HCT116 (cell line): Measurements from ENCODE around the gene LRRC47. TPM values are rescaled to one million over a fixed set of nuclear protein-coding genes. Genes with fewer than 3 reads are reported as not detected.

Source experiments
- ATAC-seq: fragments of 200-7000 bp; cut with Tn5 transposase; 2 replicates; pipeline ENCODE4 v1.9.1; 2020; ENCODE audit warnings: mild to moderate bottlenecking, moderate library complexity
- Bru-seq: library from RNA; stranded (reverse); fragments of 400-500 nt; gene quantifications from one replicate; lab custom pipeline; 2021; lab: Mats Ljungman, UMichigan
- BruChase-seq, 2 experiments: library from RNA; stranded (reverse); fragments of 400-500 nt; gene quantifications; one replicate each; lab custom pipeline; 2021; lab: Mats Ljungman, UMichigan
- BruUV-seq: library from RNA; stranded (reverse); fragments of 400-500 nt; replicated peaks from 2 replicates; lab custom pipeline; 2021; lab: Mats Ljungman, UMichigan
- CTCF ChIA-PET: fragments of 300-600 bp; sonication (Branson Sonifier 250); formaldehyde crosslinking; loops from one replicate; lab custom pipeline; 2021; ENCODE audit warnings: antibody characterized with exemption; lab: Charles Lee
- POLR2A ChIA-PET: fragments of 300-600, 350-600 bp; sonication (Branson Sonifier 250); formaldehyde crosslinking; loops from one replicate; lab custom pipeline; 2021; ENCODE audit warnings: antibody characterized with exemption; lab: Charles Lee
- RAD21 ChIA-PET, 2 experiments: fragments of 300-600 bp; sonication (Branson Sonifier 250); formaldehyde crosslinking; loops; one replicate each; lab custom pipeline; 2023; ENCODE audit warnings: low total read pairs in 2 of 2; ENCODE audit not compliant: uncharacterized antibody in 2 of 2, unreplicated experiment in 2 of 2, low non-redundant PET in 1 of 2; lab: Charles Lee
- DNase-seq: peaks from one replicate; pipeline ENCODE4 v3.0.0-alpha.2; 2010; ENCODE audit warnings: low read depth, low spot score
- H2AFZ ChIP-seq: fragments of 200-600 bp; shearing (Covaris generic), sonication (generic); 2 replicates; pipeline ENCODE4 v1.6.1; 2017; ENCODE audit warnings: low read depth, mixed run types, mixed read lengths, antibody characterized with exemption, low read length; ENCODE audit not compliant: poor library complexity, severe bottlenecking
- H3K27ac ChIP-seq: 2 replicates; pipeline ENCODE4 v1.5.1; 2012; ENCODE audit warnings: low read depth, low read length
- H3K27me3 ChIP-seq: fragments of 200-600 bp; sonication (generic); 2 replicates; pipeline ENCODE4 v1.6.1; 2016; ENCODE audit warnings: mixed run types, low read length, mixed read lengths; ENCODE audit not compliant: insufficient read depth
- H3K36me3 ChIP-seq, 2 experiments: fragments of 200-500 bp in 1 of 2; fragments of 200-600 bp in 1 of 2; sonication (Bioruptor generic) in 1 of 2; sonication (generic) in 1 of 2; 2 replicates each; pipeline versions ENCODE4 v1.5.1 to v1.6.1; 2014 to 2016; ENCODE audit warnings: low read length in 2 of 2, inconsistent platforms in 1 of 2, mixed read lengths in 1 of 2, mixed run types in 1 of 2; ENCODE audit not compliant: insufficient read depth in 2 of 2, control insufficient read depth in 1 of 2
- H3K4me1 ChIP-seq, 2 experiments: fragments of 200-600 bp in 1 of 2; sonication (generic) in 1 of 2; 2 replicates each; pipeline versions ENCODE4 v1.5.1 to v1.6.1; 2012 to 2017; ENCODE audit warnings: low read length in 2 of 2, inconsistent platforms in 1 of 2, mild to moderate bottlenecking in 1 of 2, mixed read lengths in 1 of 2, mixed run types in 1 of 2, moderate library complexity in 1 of 2; ENCODE audit not compliant: insufficient read depth in 2 of 2, control insufficient read depth in 1 of 2
- H3K4me2 ChIP-seq: fragments of 200-600 bp; sonication (generic); 2 replicates; pipeline ENCODE4 v1.6.1; 2017; ENCODE audit warnings: mixed run types, low read length, mixed read lengths
- H3K4me3 ChIP-seq, 2 experiments: fragments of 200-600 bp in 1 of 2; sonication (generic) in 1 of 2; replicated peaks in 1 of 2; 2 replicates each; pipeline ENCODE4 v1.5.1; 2011 to 2016; ENCODE audit warnings: low read length in 2 of 2, control low read depth in 1 of 2, low read depth in 1 of 2, mild to moderate bottlenecking in 1 of 2, mixed read lengths in 1 of 2, mixed run types in 1 of 2
- H3K79me2 ChIP-seq: fragments of 200-600 bp; sonication (generic); 2 replicates; pipeline ENCODE4 v1.6.1; 2017; ENCODE audit warnings: mild to moderate bottlenecking, mixed run types, low read length, moderate library complexity, mixed read lengths; ENCODE audit not compliant: insufficient read depth
- H3K9ac ChIP-seq: fragments of 200-600 bp; sonication (generic); 2 replicates; pipeline ENCODE4 v1.6.1; 2016; ENCODE audit warnings: low read length, mixed read lengths
- H3K9me2 ChIP-seq: fragments of 200-600 bp; sonication (generic), shearing (Covaris generic); 2 replicates; pipeline ENCODE4 v1.6.1; 2017; ENCODE audit warnings: mixed run types, mild to moderate bottlenecking, moderate library complexity; ENCODE audit not compliant: insufficient read depth
- H3K9me3 ChIP-seq, 2 experiments: fragments of 200-500 bp in 1 of 2; fragments of 200-600 bp in 1 of 2; sonication (Bioruptor generic) in 1 of 2; sonication (generic) in 1 of 2; 2 replicates each; pipeline ENCODE4 v1.6.1; 2014 to 2017; ENCODE audit warnings: low read length in 2 of 2, mixed read lengths in 2 of 2, inconsistent platforms in 1 of 2, low read depth in 1 of 2, mild to moderate bottlenecking in 1 of 2, mixed run types in 1 of 2, moderate library complexity in 1 of 2; ENCODE audit not compliant: control insufficient read depth in 1 of 2, insufficient read depth in 1 of 2
- H4K20me1 ChIP-seq: fragments of 200-600 bp; sonication (generic), shearing (Covaris generic); 2 replicates; pipeline ENCODE4 v1.6.1; 2017; ENCODE audit warnings: mixed run types, mild to moderate bottlenecking, moderate library complexity; ENCODE audit not compliant: insufficient read depth
- CBX3 ChIP-seq: IDR thresholded peaks from 2 replicates; pipeline ENCODE4 v1.6.1; 2012; ENCODE audit warnings: low read depth
- CEBPB ChIP-seq: IDR thresholded peaks from 2 replicates; pipeline ENCODE4 v1.6.1; 2012; ENCODE audit warnings: low read depth
- EGR1 ChIP-seq: IDR thresholded peaks from 2 replicates; pipeline ENCODE4 v1.6.1; 2012; ENCODE audit warnings: low read depth
- EZH2 ChIP-seq: fragments of 200-600 bp; sonication (generic); IDR thresholded peaks from 2 replicates; pipeline ENCODE4 v1.6.1; 2017; ENCODE audit warnings: antibody characterized with exemption, mixed run types
- EZH2phosphoT487 ChIP-seq: fragments of 200-600 bp; IDR thresholded peaks from 2 replicates; pipeline ENCODE4 v1.6.1; 2018; ENCODE audit warnings: antibody characterized with exemption, borderline replicate concordance
- FOSL1 ChIP-seq: IDR thresholded peaks from 2 replicates; pipeline ENCODE4 v1.6.1; 2012; ENCODE audit warnings: low read depth
- JUND ChIP-seq: IDR thresholded peaks from 2 replicates; pipeline ENCODE4 v1.6.1; 2012
- POLR2A ChIP-seq: IDR thresholded peaks from 2 replicates; pipeline ENCODE4 v1.7.0; 2011; ENCODE audit warnings: borderline replicate concordance; ENCODE audit not compliant: insufficient read depth, insufficient read length; ENCODE audit errors: extremely low read depth
- POLR2AphosphoS5 ChIP-seq: IDR thresholded peaks from 2 replicates; pipeline ENCODE4 v1.6.1; 2011; ENCODE audit warnings: mild to moderate bottlenecking, low read depth, low read length, moderate library complexity
- RAD21 ChIP-seq: IDR thresholded peaks from 2 replicates; pipeline ENCODE4 v1.6.1; 2012; ENCODE audit warnings: low read depth, mild to moderate bottlenecking
- SIN3A ChIP-seq: IDR thresholded peaks from 2 replicates; pipeline ENCODE4 v1.6.1; 2012; ENCODE audit warnings: low read depth
- SP1 ChIP-seq: IDR thresholded peaks from 2 replicates; pipeline ENCODE4 v1.6.1; 2012; ENCODE audit warnings: low read depth
- SRF ChIP-seq: IDR thresholded peaks from 2 replicates; pipeline ENCODE4 v1.6.1; 2012; ENCODE audit warnings: low read depth
- TCF7L2 ChIP-seq: IDR thresholded peaks from 2 replicates; pipeline ENCODE4 v1.7.0; 2011; ENCODE audit warnings: borderline replicate concordance, inconsistent platforms; ENCODE audit not compliant: insufficient read depth, insufficient read length; ENCODE audit errors: extremely low read depth
- YY1 ChIP-seq: IDR thresholded peaks from 2 replicates; pipeline ENCODE4 v1.6.1; 2011; ENCODE audit warnings: low read length, low read depth, moderate library complexity, mild to moderate bottlenecking; ENCODE audit not compliant: insufficient replicate concordance; ENCODE audit errors: extremely low read depth
- ZFX ChIP-seq: fragments of 450-650 bp; IDR thresholded peaks from 2 replicates; pipeline ENCODE4 v1.6.1; 2017
- ZNF274 ChIP-seq: fragments of 200-500 bp; sonication (Bioruptor generic); IDR thresholded peaks from 2 replicates; pipeline ENCODE4 v1.6.1; 2014; ENCODE audit warnings: mild to moderate bottlenecking, low read depth, low read length, inconsistent platforms
- intact Hi-C: fragments of 100-400 bp; cut with micrococcal nuclease; formaldehyde crosslinking; loops from 2 replicates; pipeline ENCODE4 v1.10.0; 2022
- long read RNA-seq: library from polyadenylated mRNA; unstranded; transcript quantifications from one replicate; pipeline ENCODE4 v2.0.0, GENCODE V29; 2021; ENCODE audit not compliant: unreplicated experiment
- polyA plus RNA-seq: library from polyadenylated mRNA; unstranded; fragments of >200 nt; gene quantifications from 2 replicates; pipeline ENCODE4 v1.2.1, GENCODE V29; 2012; ENCODE audit warnings: missing spikeins
- total RNA-seq: library from RNA; stranded (reverse); gene quantifications from one replicate; pipeline ENCODE4 v1.2.1, GENCODE V29; 2021; ENCODE audit not compliant: unreplicated experiment
- TF ChIP-seq, protein P1 (sequence below): IDR thresholded peaks from 2 replicates; pipeline ENCODE4 v1.6.1; 2011; ENCODE audit warnings: mild to moderate bottlenecking, low read length, moderate library complexity; ENCODE audit not compliant: insufficient replicate concordance; ENCODE audit errors: extremely low read depth
- TF ChIP-seq, protein P2 (sequence below): IDR thresholded peaks from 2 replicates; pipeline ENCODE4 v1.6.1; 2012
- TF ChIP-seq, protein P3 (sequence below), 3 experiments: fragments of 200-600 bp in 1 of 3; sonication (generic) in 1 of 3; IDR thresholded peaks in 2 of 3; conservative IDR thresholded peaks in 1 of 3; 2 replicates each; pipeline ENCODE4 v1.5.1; 2012 to 2017; ENCODE audit warnings: low read depth in 2 of 3, low read length in 2 of 3, antibody characterized with exemption in 1 of 3, borderline replicate concordance in 1 of 3, control low read depth in 1 of 3, mild to moderate bottlenecking in 1 of 3, mixed read lengths in 1 of 3, mixed run types in 1 of 3, moderate library complexity in 1 of 3; ENCODE audit not compliant: insufficient read depth in 1 of 3
- TF ChIP-seq, protein P4 (sequence below): IDR thresholded peaks from 2 replicates; pipeline ENCODE4 v1.6.1; 2012

LRRC47 gene
- total RNA-seq, result 48.0 TPM
- polyA plus RNA-seq, result 19.7 and 20.9 TPM in 2 replicates
- percentile 69 among the genes with signal in this experiment for Bru-seq, nascent RNA
- BruChase-seq, experiment 1, labeled RNA remaining after a 6-hour chase, result percentile 86 among the genes with signal in this experiment
- BruChase-seq, experiment 2, labeled RNA remaining after a 2-hour chase, result percentile 78 among the genes with signal in this experiment
- long read RNA-seq, full-length matches to known transcripts, result 184 of 213 reads
- long read RNA-seq, partial matches to known transcripts, result 9 of 213 reads
- long read RNA-seq, other reads (novel, unspliced or antisense), result 20 of 213 reads

DNA sequence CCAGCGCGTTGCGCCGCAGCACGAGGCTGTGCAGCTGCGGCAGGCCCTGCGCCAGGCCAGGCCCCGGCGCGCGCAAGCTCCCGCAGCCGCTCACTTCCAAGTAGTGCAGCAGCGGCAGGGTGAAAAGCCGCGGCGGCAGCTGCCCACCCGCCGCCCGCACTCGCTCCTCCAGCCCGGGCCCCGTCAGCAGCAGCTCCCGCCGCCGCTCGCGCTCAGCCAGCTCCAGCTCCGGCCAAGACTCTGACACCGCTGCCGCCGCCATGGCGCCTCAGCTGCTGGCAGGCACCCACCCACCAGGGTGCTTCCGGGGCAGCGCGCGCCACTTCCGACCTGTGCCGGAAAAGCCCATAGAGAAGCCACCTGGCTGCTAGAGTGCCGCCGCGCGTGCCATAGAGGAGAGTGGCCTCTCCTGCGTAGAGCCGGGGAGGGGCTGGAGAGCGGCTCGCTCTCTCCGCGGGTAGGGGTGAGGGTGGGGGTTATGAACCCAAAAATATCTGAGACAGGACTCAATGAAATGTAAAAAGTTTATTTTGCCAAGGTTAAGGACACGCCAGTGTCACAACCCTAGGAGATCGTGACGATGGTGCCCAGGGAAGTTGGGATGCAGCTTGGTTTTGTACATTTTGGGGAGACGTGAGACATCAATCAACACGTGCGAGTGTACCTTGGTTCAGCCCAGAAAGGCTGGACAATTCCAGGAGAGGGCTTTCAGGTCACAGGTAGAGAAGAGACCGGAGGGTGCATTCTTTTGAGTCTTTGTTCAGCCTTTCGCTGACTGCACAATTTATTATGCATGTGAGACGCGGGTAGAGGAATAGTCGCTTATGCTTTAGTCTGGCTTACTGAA, at the start of gene LRRC47:
LRRC47 (minus strand) TSS at position 284 of the 847 bp plus-strand sequence; CDS start at position 262, 22 bp downstream.
- Histone ChIP-seq H4K20me1 (no peaks in the 10 kb centered on the region), H3K9me2 (no peaks in the 10 kb centered on the region), H3K9ac (peak within 1 kb of the TSS; percentile 83), H3K4me2 (peak within 1 kb of the TSS; percentile 95), H3K36me3 (peaks cover 0 to 7% of the 10 kb centered on the region in 2 experiments; a peak in 2 of 4 replicates), H3K27ac (peak within 1 kb of the TSS; percentile 61), H3K4me1 (peaks cover 14 to 30% of the 10 kb centered on the region in 2 experiments; a peak in 3 of 4 replicates), H3K4me3 (peak within 1 kb of the TSS; percentile 80 to 95), H2AFZ (peak within 1 kb of the TSS; percentile 74), H3K27me3 (no peaks in the 10 kb centered on the region), H3K79me2 (peaks cover 47% of the 10 kb centered on the region), H3K9me3 (no peaks in the 10 kb centered on the region)
- DNase-seq (peak; percentile 77), ATAC-seq (peak; percentile 98)
- ChIA-PET POLR2A (interaction anchor here (0.6 kb wide), 1 partner anchor 105 kb away, joined by 3 read pairs; no protein-coding TSS in a partner anchor), RAD21 (no interaction called here), CTCF (interaction anchor here (0.6 to 1.5 kb wide), 5 partner anchors 12 to 343 kb away, joined by 3 to 10 read pairs (median 3); no protein-coding TSS in a partner anchor)
- TSS peak; percentile 95 for BruUV-seq
- intact Hi-C loops, result loop anchor here (2.0 kb wide), 1 partner anchor 104 kb away; the partner anchor contains the start of gene C1orf174
- peak; percentile 61 for TF ChIP-seq POLR2A
- TF ChIP-seq, protein P1, sequence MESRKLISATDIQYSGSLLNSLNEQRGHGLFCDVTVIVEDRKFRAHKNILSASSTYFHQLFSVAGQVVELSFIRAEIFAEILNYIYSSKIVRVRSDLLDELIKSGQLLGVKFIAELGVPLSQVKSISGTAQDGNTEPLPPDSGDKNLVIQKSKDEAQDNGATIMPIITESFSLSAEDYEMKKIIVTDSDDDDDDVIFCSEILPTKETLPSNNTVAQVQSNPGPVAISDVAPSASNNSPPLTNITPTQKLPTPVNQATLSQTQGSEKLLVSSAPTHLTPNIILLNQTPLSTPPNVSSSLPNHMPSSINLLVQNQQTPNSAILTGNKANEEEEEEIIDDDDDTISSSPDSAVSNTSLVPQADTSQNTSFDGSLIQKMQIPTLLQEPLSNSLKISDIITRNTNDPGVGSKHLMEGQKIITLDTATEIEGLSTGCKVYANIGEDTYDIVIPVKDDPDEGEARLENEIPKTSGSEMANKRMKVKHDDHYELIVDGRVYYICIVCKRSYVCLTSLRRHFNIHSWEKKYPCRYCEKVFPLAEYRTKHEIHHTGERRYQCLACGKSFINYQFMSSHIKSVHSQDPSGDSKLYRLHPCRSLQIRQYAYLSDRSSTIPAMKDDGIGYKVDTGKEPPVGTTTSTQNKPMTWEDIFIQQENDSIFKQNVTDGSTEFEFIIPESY, result peak; percentile 11
- TF ChIP-seq JUND, result no peak
- no peak for TF ChIP-seq EZH2phosphoT487
- TF ChIP-seq, protein P2, sequence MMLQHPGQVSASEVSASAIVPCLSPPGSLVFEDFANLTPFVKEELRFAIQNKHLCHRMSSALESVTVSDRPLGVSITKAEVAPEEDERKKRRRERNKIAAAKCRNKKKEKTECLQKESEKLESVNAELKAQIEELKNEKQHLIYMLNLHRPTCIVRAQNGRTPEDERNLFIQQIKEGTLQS, result no peak
- TF ChIP-seq SRF, result no peak
- no peak; the same call in none of the 2 replicates for TF ChIP-seq CBX3
- TF ChIP-seq CEBPB, result no peak; the same call in 1 of the 2 replicates
- no peak for TF ChIP-seq EZH2
- TF ChIP-seq, protein P3, sequence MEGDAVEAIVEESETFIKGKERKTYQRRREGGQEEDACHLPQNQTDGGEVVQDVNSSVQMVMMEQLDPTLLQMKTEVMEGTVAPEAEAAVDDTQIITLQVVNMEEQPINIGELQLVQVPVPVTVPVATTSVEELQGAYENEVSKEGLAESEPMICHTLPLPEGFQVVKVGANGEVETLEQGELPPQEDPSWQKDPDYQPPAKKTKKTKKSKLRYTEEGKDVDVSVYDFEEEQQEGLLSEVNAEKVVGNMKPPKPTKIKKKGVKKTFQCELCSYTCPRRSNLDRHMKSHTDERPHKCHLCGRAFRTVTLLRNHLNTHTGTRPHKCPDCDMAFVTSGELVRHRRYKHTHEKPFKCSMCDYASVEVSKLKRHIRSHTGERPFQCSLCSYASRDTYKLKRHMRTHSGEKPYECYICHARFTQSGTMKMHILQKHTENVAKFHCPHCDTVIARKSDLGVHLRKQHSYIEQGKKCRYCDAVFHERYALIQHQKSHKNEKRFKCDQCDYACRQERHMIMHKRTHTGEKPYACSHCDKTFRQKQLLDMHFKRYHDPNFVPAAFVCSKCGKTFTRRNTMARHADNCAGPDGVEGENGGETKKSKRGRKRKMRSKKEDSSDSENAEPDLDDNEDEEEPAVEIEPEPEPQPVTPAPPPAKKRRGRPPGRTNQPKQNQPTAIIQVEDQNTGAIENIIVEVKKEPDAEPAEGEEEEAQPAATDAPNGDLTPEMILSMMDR (IDR thresholded peaks at IDR 0.05 in 2 of 3, conservative IDR thresholded peaks at IDR 0.05 in 1 of 3; ENCODE audit: borderline replicate concordance in 1 of 3, insufficient read depth in 1 of 3, low read depth in 2 of 3, low read length in 2 of 3), result no peak
- TF ChIP-seq SIN3A, result peak; percentile 90
- no peak for TF ChIP-seq RAD21
- TF ChIP-seq SP1, result peak; percentile 55
- TF ChIP-seq, protein P4, sequence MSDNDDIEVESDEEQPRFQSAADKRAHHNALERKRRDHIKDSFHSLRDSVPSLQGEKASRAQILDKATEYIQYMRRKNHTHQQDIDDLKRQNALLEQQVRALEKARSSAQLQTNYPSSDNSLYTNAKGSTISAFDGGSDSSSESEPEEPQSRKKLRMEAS, result peak; percentile 92
- TF ChIP-seq POLR2AphosphoS5, result peak; percentile 78
- TF ChIP-seq ZNF274, result no peak
- peak; percentile 76 for TF ChIP-seq EGR1
- peak; percentile 100 for TF ChIP-seq ZFX
- TF ChIP-seq YY1, result peak; percentile 94
- TF ChIP-seq FOSL1, result no peak
- TF ChIP-seq TCF7L2, result no peak
